DMS 273 (cell line): ENCODE measurements around the gene TDRKH.
A peak's percentile ranks its signal among the peaks of the same experiment; 100 is the strongest.

Experiments
- DNase-seq: peaks from one replicate; lab custom pipeline; 2025; ENCODE audit not compliant: unreplicated experiment; lab: John Stamatoyannopoulos, UW

TDRKH gene

GRCh38 chr1:151823175-151823574 lies 32.9 kb upstream of the TDRKH start:
- no peak for DNase-seq

DNA sequence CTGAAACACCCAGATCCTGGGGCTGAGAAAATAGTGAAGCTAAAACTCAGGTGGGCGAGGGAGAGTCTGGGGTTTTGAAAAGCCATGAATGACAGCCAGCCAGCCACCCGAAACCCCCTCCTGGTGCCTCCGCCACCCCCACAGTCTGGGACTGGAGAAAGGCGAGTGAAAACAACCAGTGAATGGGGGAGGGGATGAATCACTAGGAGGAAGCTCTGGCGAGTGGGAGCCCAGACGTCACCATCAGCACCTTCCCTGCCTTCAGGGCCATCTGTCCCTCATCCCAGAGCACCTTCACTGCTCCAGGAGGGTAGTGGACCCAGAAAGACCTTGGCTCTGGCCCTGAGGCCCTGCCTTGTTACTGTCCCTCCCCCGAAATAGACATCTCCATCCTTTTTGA lies 32.1 kb upstream of the TDRKH start:
- no peak for DNase-seq

- DNase-seq = peak; percentile 59
Observed at GRCh38 chr1:151820940-151821339, 30.6 kb upstream of the TDRKH start.

DNA sequence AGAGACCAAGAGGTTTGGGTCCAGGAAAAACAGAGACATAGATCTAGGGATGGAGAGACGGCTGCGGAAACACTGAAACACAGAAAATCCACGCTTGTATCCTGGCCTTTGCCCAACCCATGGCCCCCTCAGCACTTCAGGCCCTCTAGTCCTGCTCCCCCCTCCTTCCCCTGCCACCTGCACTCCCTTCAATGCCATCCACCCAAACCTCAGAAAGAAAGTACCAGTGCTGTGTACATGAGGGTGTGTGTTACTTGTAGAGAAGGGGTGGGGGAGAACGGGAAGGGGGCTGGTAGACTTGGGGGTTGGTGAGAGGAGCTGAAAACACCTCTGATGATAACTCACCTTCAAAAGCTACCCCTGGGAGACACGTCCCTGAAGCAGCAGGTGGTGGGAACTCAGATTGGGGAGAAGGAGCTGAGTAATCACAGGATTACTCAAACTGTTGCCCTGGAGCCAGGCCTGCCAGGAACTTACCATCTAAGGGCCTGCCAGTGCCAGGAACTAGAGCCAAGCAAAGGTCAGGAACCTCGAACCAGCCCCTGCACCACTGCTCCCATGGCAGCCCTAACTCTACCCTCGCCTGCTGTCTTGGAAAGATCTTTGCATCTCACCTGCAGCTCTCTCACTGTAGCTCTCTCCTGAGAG lies 29.8 kb upstream of the TDRKH start:
- DNase-seq = peak; percentile 14

GRCh38 chr1:151819227-151819835 lies 29.0 kb upstream of the TDRKH start:
- no peak for DNase-seq

DNA sequence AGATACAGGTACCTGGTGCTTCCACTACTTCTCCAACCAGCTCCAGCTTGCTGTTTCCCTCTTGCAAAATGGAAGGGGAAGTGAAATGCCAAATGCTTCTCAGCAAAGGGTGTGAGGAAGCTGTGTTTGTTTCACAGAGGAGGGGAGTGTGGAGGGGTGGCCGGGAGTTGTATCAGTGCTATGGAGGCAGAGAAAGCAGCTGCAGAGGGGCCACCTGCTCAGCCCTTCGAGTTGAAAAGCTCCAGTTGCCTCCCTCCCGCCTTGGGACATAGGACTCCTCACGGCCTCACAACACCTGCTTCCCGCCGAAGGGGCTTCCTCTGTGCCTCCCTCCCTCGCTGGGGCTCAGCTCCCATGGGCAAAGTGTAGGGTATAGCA lies 27.0 kb upstream of the TDRKH start:
- DNase-seq = no peak

DNA sequence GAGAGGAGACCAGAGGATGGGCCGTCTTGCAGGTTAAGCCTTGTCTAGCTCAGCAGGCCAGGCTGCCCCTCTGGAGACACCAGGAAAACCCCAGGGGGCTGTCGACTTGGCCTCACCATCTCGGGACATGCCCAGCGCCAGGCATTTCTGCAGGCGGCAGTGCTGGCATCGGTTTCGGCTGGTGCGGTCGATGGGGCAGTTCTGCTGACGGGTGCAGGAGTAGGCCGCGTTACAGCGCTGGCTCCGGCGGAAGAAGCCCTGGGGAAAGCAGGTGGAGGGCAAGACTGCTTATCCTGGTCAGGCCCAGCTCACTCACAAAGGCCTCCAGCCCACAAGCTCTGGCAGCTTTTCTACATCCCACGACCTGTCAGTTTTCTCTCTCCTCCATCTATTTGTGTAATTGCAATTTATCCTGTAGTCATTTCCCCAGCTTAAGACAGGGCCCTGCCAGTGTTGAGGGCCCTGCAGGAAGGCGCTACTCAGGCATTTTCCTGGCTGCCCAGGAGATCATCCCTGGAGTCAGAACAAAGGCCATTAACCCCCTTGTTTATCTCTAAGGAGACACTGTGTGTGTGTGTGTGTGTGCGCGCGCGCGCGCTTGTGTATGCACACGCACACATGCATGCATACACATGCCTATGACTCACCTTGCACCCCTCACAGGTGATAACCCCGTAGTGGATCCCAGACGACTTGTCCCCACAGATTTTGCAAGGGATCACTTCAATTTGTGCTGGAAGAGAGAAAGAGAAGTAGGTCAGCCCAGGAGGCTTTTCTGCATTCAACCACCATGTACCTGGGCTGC lies 26.4 kb upstream of the TDRKH start:
- DNase-seq = no peak

- DNase-seq = no peak
Observed at GRCh38 chr1:151815716-151816327, 25.5 kb upstream of the TDRKH start.

DNA sequence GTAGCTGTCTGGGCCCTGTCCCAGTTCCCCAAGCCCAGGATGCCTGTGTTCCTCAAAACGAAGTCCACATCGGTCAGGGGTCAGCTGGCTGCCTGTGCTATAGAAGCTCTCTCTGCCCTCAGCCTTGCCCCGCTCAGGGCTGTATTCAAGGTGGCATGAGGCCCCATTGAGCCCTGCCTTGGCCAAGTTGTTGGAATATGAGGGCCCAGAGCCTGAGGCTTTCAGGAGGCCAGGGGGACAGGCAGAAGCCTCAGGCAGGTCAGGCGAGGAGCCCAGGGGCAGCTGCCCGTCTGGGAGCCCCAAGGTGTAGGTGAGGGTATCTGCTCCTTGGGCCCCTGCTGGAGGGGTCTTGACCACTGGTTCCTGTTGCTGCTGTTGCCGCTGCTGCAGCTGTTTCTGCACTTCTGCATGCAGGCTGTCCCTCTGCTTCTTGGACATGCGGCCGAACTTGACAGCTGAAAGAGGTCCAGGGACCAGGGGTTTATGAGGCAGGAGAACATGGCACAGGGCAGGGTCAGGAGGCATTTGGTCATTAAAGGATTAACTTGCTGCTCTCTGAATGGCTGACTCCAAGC lies 24.8 kb upstream of the TDRKH start:
- DNase-seq = no peak

DNA sequence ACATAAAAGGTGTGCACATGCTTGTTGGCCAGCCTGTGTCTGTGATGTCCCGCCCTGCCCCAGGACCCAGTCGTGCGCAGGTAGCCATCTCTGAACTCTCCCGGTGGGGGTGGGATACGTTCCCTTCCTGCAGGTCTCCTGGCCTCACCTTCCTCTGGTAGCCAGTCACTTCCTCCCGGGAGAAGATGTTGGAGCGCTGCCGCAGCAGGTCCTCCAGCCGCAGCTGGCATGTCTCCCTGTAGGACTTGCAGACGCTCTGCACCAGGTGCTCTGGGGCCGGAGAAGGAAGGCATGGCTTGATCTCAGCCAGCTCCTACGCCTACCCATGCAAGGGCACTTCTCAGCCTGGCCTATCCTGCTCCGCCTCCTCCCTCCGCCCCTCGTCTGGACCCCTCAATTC lies 24.1 kb upstream of the TDRKH start:
- DNase-seq = no peak

GRCh38 chr1:151813271-151813977 lies 23.1 kb upstream of the TDRKH start:
- peak; percentile 13 for DNase-seq

DNA sequence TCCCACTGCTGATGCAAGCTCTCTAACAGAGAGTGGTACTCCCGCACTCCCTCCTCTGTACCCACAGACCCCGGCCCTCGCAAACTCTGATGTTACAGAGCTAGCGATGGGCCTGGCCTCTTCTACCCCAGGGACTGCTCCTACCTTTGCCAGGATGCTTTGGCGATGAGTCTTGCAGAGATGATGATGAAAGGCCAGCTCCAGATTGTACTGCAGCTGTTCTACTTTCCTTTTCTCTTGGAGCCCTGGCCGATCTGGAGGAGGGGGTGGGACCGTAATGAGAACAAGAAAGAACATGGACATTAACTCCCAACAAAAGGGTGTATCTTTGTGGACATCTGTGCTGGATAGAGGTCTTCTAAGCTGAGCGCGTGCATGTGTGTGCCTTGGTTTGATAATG lies 20.9 kb upstream of the TDRKH start:
- peak; percentile 65 for DNase-seq

DNA sequence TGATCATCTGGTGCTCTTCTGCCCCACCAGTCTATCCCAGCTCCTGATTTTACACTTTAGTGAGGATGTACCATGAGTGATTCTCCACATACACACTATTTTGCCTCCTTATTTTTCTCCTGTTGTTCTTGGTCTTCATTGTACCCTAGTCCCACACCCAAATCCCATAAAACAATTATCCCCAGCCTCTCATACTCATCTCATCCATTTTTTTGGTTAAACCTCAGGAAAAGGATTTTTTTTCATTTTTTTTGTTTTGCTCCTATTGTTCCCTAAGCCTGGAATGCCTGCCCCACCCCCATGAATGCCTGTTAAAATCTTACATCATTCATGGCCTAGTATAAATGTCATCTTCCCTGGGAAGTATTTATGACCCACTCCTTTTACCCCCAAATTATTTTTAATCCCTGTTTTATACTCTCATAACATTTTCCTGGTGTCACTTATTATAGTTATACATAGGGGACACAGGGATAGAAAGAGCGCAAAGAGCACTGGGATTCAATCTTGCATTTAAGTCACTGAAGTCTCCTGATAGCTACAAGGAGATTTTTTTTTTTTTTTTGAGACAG lies 19.8 kb upstream of the TDRKH start:
- DNase-seq = no peak

- DNase-seq = no peak
Observed at GRCh38 chr1:151809290-151809984, 19.1 kb upstream of the TDRKH start.

GRCh38 chr1:151807766-151808165 lies 17.5 kb upstream of the TDRKH start:
- no peak for DNase-seq

GRCh38 chr1:151807131-151807530 lies 16.8 kb upstream of the TDRKH start:
- peak; percentile 14 for DNase-seq

GRCh38 chr1:151806170-151806569 lies 15.9 kb upstream of the TDRKH start:
- DNase-seq = no peak

GRCh38 chr1:151805066-151805820 lies 14.9 kb upstream of the TDRKH start, which contains the start of gene LINGO4:
Gene LINGO4 (minus strand): TSS chr1:151805419. CDS start chr1:151802704, 2,715 bp downstream.
- no peak for DNase-seq

- no peak for DNase-seq
Observed at GRCh38 chr1:151803915-151804314, 13.6 kb upstream of the TDRKH start.
